ENCODE data around the gene ALDH1B1.

DNA sequence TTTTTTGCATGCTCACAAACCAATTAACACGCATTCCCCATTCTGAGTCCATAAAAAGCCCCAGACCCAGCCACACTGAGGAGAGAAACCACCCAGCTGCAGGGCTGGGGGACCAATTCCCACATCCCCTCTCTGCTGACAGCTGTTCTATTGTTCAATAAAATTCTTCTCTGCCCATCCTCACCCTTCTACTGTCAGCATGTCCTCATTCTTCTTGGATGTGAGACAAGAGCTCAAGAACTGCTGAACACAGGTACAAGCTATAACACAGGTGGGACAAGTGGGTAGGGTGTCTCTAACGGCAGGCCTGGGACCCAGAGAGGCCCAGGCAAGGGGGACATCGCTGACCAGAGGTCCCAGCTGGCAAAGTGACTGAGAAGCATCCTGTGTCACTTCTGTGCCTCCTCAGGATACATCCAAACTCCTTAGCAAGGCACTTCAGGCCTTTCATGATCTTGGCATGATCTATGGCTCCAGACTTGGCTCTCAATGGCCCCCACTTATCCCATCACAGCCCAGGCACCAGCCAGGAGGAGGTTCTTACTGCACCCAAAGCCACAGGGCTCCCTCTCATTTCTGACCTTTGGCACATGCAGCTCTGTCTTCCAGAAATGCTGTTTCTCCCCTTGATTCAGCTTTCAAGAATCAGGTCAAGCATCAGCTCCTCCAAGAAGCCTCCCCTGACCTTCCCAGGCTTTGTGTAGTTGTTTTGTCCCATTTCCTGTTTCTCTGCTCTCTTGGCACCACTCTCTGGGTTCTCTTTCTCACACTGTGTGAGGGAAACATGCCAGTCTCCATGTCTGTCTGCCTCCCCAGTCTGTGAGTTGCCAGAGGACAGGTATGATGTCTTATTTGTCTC is 7.3 kb upstream of the ALDH1B1 start:
- TF ChIP-seq, protein P1, sequence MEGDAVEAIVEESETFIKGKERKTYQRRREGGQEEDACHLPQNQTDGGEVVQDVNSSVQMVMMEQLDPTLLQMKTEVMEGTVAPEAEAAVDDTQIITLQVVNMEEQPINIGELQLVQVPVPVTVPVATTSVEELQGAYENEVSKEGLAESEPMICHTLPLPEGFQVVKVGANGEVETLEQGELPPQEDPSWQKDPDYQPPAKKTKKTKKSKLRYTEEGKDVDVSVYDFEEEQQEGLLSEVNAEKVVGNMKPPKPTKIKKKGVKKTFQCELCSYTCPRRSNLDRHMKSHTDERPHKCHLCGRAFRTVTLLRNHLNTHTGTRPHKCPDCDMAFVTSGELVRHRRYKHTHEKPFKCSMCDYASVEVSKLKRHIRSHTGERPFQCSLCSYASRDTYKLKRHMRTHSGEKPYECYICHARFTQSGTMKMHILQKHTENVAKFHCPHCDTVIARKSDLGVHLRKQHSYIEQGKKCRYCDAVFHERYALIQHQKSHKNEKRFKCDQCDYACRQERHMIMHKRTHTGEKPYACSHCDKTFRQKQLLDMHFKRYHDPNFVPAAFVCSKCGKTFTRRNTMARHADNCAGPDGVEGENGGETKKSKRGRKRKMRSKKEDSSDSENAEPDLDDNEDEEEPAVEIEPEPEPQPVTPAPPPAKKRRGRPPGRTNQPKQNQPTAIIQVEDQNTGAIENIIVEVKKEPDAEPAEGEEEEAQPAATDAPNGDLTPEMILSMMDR (optimal IDR thresholded peaks at IDR 0.05 in 1 of 3, IDR thresholded peaks at IDR 0.05 in 1 of 3, conservative IDR thresholded peaks at IDR 0.05 in 1 of 3; ENCODE audit: extremely low read depth in 1 of 3, insufficient read depth in 2 of 3, low read length in 3 of 3) = no peak
- no peak for TF ChIP-seq EZH2 (IDR thresholded peaks at IDR 0.05; ENCODE audit: low read length)

All from keratinocyte (primary cell).